SJSA1 (cell line): ENCODE results near the gene MATN1. TPM values are rescaled to one million over a fixed set of nuclear protein-coding genes. Genes with fewer than 3 reads are reported as not detected.
A peak's percentile ranks its signal among the peaks of the same experiment; 100 is the strongest.

Experiments
- DNase-seq, 2 experiments: peaks; one replicate each; pipeline ENCODE4 v3.0.0-alpha.2; 2015 to 2020; ENCODE audit warnings: low spot score in 2 of 2, low read depth in 1 of 2
- H3K27ac ChIP-seq: fragments of 250-450 bp; sonication (Bioruptor Pico); 2 replicates; pipeline ENCODE4 v1.5.1; 2020; ENCODE audit warnings: mild to moderate bottlenecking, moderate library complexity
- H3K27me3 ChIP-seq: fragments of 250-450 bp; sonication (Bioruptor Pico); replicated peaks from 2 replicates; pipeline ENCODE4 v1.5.1; 2020; ENCODE audit warnings: mild to moderate bottlenecking, moderate library complexity
- H3K36me3 ChIP-seq: fragments of 250-450 bp; sonication (Bioruptor Pico); 2 replicates; pipeline ENCODE4 v1.5.1; 2020; ENCODE audit warnings: mild to moderate bottlenecking
- H3K4me1 ChIP-seq: fragments of 250-450 bp; sonication (Bioruptor Pico); replicated peaks from 2 replicates; pipeline ENCODE4 v1.6.1; 2021; ENCODE audit warnings: mild to moderate bottlenecking
- H3K4me3 ChIP-seq: fragments of 250-450 bp; sonication (Bioruptor Pico); 2 replicates; pipeline ENCODE4 v1.5.1; 2020; ENCODE audit warnings: mild to moderate bottlenecking
- H3K9me3 ChIP-seq: fragments of 250-450 bp; sonication (Bioruptor Pico); replicated peaks from 2 replicates; pipeline ENCODE4 v1.5.1; 2020; ENCODE audit warnings: mild to moderate bottlenecking
- total RNA-seq: library from RNA; depleted of rRNA; stranded (reverse); fragments of >200 nt; shearing (Covaris generic); gene quantifications from 2 replicates; pipeline ENCODE4 v1.2.3, GENCODE V29; 2014

Gene MATN1
- total RNA-seq, 1 experiment from 2014 or later = 0.26 TPM

GRCh38 chr1:30735668-30736498 is 12.5 kb upstream of the MATN1 start:
- H3K9me3 ChIP-seq = no peaks in the 10 kb centered on the region
- H3K4me3 ChIP-seq = no peak overlapping the region
- no peak overlapping the region for H3K27ac ChIP-seq
- H3K27me3 ChIP-seq = no peaks in the 10 kb centered on the region
- DNase-seq = no peak
- peaks cover 7% of the 10 kb centered on the region for H3K4me1 ChIP-seq
- H3K36me3 ChIP-seq = no peaks in the 10 kb centered on the region

- H3K9me3 ChIP-seq = no peaks in the 10 kb centered on the region
- no peak for DNase-seq
- H3K27ac ChIP-seq = no peak overlapping the region
- H3K4me3 ChIP-seq = no peak overlapping the region
- H3K4me1 ChIP-seq = peaks cover 7% of the 10 kb centered on the region
- H3K36me3 ChIP-seq = no peaks in the 10 kb centered on the region
- no peaks in the 10 kb centered on the region for H3K27me3 ChIP-seq
Observed at GRCh38 chr1:30735124-30735523, 11.7 kb upstream of the MATN1 start.

- Histone ChIP-seq H3K27me3 (no peaks in the 10 kb centered on the region), H3K36me3 (no peaks in the 10 kb centered on the region), H3K9me3 (no peaks in the 10 kb centered on the region)
Observed at GRCh38 chr1:30734580-30734979, 11.2 kb upstream of the MATN1 start.

GRCh38 chr1:30734106-30734505 is 10.7 kb upstream of the MATN1 start:
- Histone ChIP-seq H3K4me3 (no peak overlapping the region), H3K4me1 (peaks cover 7% of the 10 kb centered on the region)
- DNase-seq = no peak

More at GRCh38 chr1:30734580-30734979, 11.2 kb upstream of the MATN1 start:
- Histone ChIP-seq H3K27ac (no peak overlapping the region), H3K4me1 (peaks cover 7% of the 10 kb centered on the region), H3K4me3 (no peak overlapping the region)
- DNase-seq = no peak

GRCh38 chr1:30733493-30733892 is 10.1 kb upstream of the MATN1 start:
- no peak overlapping the region for H3K4me3 ChIP-seq
- no peaks in the 10 kb centered on the region for H3K9me3 ChIP-seq
- no peak overlapping the region for H3K27ac ChIP-seq
- no peak for DNase-seq
- no peaks in the 10 kb centered on the region for H3K36me3 ChIP-seq
- H3K27me3 ChIP-seq = no peaks in the 10 kb centered on the region
- peaks cover 7% of the 10 kb centered on the region for H3K4me1 ChIP-seq

More at GRCh38 chr1:30734106-30734505, 10.7 kb upstream of the MATN1 start:
- Histone ChIP-seq H3K27ac (no peak overlapping the region), H3K9me3 (no peaks in the 10 kb centered on the region), H3K36me3 (no peaks in the 10 kb centered on the region), H3K27me3 (no peaks in the 10 kb centered on the region)

- Histone ChIP-seq H3K27ac (no peak overlapping the region), H3K4me1 (peaks cover 16% of the 10 kb centered on the region), H3K4me3 (no peak overlapping the region), H3K36me3 (no peaks in the 10 kb centered on the region), H3K27me3 (no peaks in the 10 kb centered on the region), H3K9me3 (no peaks in the 10 kb centered on the region)
- DNase-seq = peak in 1 of 2 experiments; percentile 20
Observed at GRCh38 chr1:30732277-30732996, 9.1 kb upstream of the MATN1 start.

- Histone ChIP-seq H3K4me1 (peaks cover 17% of the 10 kb centered on the region), H3K9me3 (no peaks in the 10 kb centered on the region), H3K27ac (no peak overlapping the region), H3K4me3 (no peak overlapping the region), H3K36me3 (no peaks in the 10 kb centered on the region), H3K27me3 (no peaks in the 10 kb centered on the region)
- DNase-seq = no peak
Observed at GRCh38 chr1:30731806-30732276, 8.5 kb upstream of the MATN1 start.

GRCh38 chr1:30731109-30731805 is 7.9 kb upstream of the MATN1 start:
- DNase-seq = no peak
- Histone ChIP-seq H3K9me3 (no peaks in the 10 kb centered on the region), H3K4me1 (peaks cover 17% of the 10 kb centered on the region), H3K27ac (no peak overlapping the region), H3K27me3 (no peaks in the 10 kb centered on the region), H3K4me3 (no peak overlapping the region), H3K36me3 (no peaks in the 10 kb centered on the region)

- H3K27me3 ChIP-seq = no peaks in the 10 kb centered on the region
- no peak overlapping the region for H3K27ac ChIP-seq
- no peaks in the 10 kb centered on the region for H3K36me3 ChIP-seq
- H3K9me3 ChIP-seq = no peaks in the 10 kb centered on the region
- no peak overlapping the region for H3K4me3 ChIP-seq
- no peak for DNase-seq
- H3K4me1 ChIP-seq = peaks cover 17% of the 10 kb centered on the region
Observed at GRCh38 chr1:30730346-30731108, 7.1 kb upstream of the MATN1 start.

- Histone ChIP-seq H3K4me3 (no peak overlapping the region), H3K27me3 (no peaks in the 10 kb centered on the region), H3K9me3 (no peaks in the 10 kb centered on the region), H3K4me1 (peaks cover 17% of the 10 kb centered on the region), H3K27ac (no peak overlapping the region), H3K36me3 (no peaks in the 10 kb centered on the region)
- no peak for DNase-seq
Observed at GRCh38 chr1:30729901-30730300, 6.5 kb upstream of the MATN1 start.

GRCh38 chr1:30728832-30729638 is 5.7 kb upstream of the MATN1 start:
- H3K4me3 ChIP-seq = no peak overlapping the region
- no peak for DNase-seq
- no peaks in the 10 kb centered on the region for H3K27me3 ChIP-seq
- peaks cover 17% of the 10 kb centered on the region for H3K4me1 ChIP-seq
- H3K36me3 ChIP-seq = no peaks in the 10 kb centered on the region
- H3K27ac ChIP-seq = no peak overlapping the region
- H3K9me3 ChIP-seq = no peaks in the 10 kb centered on the region

- H3K9me3 ChIP-seq = no peaks in the 10 kb centered on the region
- no peaks in the 10 kb centered on the region for H3K27me3 ChIP-seq
- H3K36me3 ChIP-seq = no peaks in the 10 kb centered on the region
- no peak for DNase-seq
- no peak overlapping the region for H3K27ac ChIP-seq
- H3K4me1 ChIP-seq = peaks cover 17% of the 10 kb centered on the region
- no peak overlapping the region for H3K4me3 ChIP-seq
Observed at GRCh38 chr1:30728340-30728739, 5.0 kb upstream of the MATN1 start.
